GM21360 (cell line): ENCODE measurements around the gene HOXC6.
"Not testable (repeated sequence)": the region's sequence is repeated elsewhere in the genome, so short reads cannot be mapped to it uniquely, and the experiment has no call there.

Source experiments
- ATAC-seq: cut with Tn5 transposase; IDR thresholded peaks from one replicate; pipeline ENCODE4 v1.9.1; 2021; ENCODE audit warnings: mild to moderate bottlenecking, moderate library complexity; ENCODE audit not compliant: unreplicated experiment

HOXC6 gene

DNA sequence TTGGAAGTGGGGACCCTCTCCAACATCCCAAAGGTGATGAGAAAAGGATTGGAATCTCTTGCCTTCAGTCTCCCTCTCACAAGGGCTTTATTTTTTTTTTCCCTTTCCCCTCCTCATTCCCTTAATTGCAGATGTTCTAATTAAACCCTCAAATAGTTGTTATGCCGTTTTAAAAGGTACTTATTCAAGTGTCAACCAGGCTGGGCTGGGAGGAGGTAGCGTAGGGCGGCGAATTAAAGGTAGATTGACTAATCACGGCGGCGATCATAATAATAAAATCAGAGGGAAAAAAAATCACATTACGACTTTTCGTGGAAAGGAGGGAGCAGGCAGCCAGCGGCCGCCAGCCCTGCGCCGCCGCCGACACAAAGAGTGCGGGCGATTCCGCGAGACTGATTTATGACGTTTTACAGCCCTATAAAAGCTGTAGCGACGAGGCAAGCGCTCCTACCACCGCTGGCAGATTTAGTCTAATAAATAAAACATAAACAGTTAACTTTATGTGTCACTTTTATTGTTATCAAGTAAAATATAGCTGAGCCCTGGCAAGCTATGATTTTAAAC, 23.7 kb downstream of the HOXC6 start:
- no peak for ATAC-seq

DNA sequence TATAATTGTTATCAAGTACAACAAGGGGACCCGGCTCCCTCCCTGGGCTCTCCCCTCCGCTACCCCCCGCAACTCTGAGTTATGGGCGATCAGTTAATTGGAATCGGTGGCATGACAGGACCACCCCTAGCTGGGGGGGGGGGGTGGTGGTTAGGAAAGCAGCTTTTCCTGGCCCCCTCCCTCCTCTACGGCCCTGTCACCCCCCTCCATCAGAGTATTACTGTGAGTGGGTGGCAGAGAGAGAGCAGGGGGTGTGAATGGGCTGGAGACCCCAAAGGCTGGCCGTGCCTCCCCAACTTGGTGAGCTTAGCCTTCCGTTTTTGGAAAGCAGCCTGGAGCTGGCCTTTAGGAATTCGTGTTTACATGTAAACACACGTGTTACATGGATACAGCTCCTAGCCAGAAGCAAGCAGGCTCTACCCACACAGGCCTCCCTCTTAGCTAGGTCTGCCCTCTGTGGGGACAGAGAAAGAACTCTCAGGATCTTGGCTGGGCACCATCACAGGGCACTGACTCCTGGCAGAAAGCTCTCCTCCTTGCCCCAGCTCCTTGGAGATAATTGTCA, 24.3 kb downstream of the HOXC6 start:
- ATAC-seq, result no peak

DNA sequence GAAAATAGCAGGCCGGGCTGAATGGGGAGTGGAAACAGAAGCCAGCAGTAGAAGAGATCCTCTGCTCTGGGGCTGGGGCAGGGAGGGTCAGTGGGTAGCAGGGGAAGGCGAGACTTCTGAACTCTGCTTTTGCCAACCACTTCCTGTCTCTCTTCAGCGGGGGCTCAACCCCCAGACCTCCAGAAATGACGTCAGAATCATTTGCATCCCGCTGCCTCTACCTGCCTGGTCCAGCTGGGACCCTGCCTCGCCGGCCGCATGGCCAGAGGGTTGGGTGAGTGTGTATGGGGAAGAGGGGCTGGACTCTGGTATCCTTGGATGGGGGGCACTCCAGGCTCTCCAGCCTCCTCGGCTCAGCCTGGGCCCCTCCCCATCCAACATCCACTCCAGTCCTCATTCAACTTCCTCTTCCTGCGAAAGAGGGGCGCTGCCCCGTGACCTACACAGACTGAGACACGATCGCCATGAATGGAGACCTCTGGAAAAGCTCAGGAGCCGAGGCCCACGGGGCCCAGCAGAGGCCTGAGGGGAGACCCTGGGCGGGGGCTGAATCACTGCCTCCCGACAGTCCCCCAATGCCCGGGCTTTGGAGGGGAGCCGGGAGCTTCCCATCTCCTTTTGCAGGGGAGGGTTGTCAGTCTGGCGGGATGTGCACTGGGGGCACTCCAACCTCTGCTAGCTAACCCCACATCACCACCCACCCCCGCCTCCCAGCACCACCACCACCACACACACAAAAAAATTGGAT, 24.9 kb downstream of the HOXC6 start:
- peak; percentile 58 for ATAC-seq

DNA sequence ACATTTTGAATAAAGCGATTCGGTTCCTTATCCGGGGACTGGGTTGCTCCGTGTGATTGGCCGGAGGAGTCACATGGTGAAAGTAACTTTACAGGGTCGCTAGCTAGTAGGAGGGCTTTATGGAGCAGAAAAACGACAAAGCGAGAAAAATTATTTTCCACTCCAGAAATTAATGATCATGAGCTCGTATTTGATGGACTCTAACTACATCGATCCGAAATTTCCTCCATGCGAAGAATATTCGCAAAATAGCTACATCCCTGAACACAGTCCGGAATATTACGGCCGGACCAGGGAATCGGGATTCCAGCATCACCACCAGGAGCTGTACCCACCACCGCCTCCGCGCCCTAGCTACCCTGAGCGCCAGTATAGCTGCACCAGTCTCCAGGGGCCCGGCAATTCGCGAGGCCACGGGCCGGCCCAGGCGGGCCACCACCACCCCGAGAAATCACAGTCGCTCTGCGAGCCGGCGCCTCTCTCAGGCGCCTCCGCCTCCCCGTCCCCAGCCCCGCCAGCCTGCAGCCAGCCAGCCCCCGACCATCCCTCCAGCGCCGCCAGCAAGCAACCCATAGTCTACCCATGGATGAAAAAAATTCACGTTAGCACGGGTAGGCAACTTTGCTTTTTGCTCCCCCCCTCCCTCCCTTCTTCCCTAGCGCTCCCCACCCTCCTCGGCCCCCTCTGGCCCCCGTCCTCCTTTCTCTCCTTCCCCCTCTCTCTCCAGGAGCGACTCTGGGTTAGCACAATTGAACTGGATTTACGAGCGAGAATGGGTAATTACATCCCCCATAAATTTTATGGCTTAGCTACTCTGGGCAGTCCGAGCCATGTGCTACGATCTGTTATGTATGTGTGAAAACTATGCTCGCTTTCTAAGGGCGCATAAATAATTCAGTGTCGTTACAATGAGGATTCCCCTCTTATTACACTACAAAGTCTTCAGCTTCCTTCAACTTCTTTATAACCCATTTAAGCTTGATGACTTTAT, 25.8 kb downstream of the HOXC6 start, which contains the start of gene HOXC4:
HOXC4 (plus strand) TSS at position 85 of the 991 bp plus-strand sequence; CDS start at position 173, 88 bp downstream.
- peak; percentile 26 for ATAC-seq

DNA sequence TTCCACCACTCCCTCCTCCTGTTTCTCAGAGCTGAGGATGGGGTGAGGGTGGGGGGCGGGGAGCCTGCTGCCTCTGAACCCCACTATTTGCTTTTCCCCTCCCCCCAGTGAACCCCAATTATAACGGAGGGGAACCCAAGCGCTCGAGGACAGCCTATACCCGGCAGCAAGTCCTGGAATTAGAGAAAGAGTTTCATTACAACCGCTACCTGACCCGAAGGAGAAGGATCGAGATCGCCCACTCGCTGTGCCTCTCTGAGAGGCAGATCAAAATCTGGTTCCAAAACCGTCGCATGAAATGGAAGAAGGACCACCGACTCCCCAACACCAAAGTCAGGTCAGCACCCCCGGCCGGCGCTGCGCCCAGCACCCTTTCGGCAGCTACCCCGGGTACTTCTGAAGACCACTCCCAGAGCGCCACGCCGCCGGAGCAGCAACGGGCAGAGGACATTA, 26.5 kb downstream of the HOXC6 start:
- no peak for ATAC-seq

DNA sequence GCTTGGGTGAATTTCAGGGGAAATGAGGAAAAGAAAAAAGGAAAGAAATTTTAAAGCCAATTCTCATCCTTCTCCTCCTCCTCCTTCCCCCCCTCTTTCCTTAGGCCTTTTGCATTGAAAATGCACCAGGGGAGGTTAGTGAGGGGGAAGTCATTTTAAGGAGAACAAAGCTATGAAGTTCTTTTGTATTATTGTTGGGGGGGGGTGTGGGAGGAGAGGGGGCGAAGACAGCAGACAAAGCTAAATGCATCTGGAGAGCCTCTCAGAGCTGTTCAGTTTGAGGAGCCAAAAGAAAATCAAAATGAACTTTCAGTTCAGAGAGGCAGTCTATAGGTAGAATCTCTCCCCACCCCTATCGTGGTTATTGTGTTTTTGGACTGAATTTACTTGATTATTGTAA, 27.3 kb downstream of the HOXC6 start:
- no peak for ATAC-seq

DNA sequence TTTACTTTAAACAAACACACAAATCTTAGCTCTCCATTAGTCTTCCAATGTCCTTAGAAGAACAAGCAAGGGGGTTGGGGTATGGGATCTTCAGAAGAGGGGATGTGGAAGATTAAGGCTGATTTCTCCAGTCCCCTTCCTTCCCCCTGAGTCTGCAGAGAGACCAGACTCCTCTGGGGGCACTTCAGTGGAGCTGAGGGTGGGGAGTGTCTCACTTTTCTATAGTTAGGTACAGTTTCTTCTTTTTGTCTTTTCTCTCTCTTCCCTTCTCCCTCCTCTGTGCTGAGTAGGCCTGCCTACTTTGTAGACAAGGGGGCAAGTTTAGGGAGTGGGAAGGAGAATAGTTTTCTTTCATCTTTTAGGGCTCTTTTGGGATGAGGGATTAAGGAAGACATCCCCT, 27.9 kb downstream of the HOXC6 start:
- no peak for ATAC-seq

DNA sequence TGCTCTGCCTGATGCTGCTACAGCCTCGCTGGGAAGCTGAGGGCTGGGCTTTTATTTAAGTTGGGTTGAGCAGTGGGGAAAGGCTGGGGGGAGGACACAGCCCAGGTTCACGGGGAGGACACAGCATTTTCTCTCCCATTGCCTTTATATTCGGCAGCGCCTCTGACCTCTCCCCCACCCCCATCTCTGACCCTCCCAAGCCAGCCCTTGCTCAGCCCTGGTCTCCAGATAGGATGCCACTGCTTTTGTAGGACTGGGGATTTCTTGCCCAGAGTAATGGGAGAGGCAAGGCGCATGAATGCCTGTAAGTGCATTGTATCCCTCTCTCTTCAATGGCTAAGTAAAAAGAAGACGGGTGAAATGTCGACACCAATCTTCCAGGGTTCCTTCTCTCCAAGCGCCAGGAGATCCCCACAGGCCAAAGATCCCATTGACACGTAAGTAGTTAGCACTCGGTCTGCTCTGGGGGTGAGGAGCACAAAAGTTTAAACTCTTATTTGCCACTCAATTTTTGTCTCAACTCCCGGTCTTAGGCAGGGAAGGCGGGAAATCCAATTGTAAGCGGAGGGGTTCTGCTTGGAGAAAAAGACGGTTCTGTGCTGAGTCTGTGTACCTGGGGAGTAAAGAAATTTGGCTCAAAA, 30.0 kb downstream of the HOXC6 start:
- no peak for ATAC-seq

DNA sequence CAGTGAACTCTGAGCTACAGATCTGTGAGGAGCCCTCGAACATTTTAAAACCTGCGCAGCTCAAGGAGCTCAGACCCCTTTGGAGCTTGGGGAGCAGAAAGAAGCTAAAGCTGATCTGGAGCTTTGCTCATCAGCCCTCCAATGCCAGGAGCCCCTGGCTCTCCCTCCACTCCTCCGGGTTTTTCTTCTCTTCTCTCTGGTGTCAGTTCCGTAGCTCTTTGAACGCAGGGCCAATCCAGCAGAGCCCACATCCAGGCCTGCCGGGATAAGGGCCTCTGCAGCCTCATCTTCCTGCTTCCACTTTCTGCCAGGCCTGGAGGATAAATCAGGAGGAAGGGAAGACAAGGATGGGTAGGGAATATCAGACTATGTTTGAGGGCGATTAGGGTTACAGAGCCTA, 31.4 kb downstream of the HOXC6 start:
- no peak for ATAC-seq

DNA sequence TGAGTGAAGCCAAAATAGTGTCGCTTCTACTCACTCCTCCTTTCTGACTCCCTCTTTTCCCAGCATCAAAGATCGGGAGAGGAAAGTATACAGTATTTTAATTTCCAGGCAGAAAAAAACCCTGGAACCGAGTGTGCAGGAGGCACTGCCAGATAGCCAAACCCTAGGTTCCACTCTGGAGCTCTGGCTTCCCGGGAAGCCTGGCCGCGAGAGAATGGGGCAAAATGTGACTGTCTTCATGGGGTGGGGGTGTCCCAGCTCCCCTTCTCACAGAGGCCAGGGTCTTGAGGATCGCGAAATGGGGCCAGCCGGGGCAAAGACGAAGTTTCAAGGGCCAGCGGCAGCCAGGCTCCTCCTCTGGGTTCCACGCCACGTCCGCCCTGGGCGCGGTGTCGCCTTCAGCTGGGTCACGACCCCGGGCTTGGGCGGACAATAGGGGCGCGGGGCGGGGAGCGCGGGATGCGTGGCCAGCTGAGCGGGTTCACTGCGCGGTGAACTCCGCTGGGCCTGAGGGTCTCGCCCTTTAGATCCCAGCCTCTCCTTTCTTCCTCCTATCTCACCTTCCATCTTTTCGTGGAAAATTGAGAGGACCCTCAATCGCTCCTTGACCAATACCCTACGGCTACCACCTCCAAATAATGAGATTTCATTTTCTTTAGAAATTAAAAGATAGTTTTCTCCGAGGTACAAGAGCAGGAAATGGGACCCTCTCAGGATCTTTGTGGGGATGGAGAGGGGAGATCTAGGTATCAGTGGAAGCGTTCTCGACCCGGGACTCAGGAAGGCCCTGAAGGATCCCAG, 32.1 kb downstream of the HOXC6 start:
- ATAC-seq, result no peak

DNA sequence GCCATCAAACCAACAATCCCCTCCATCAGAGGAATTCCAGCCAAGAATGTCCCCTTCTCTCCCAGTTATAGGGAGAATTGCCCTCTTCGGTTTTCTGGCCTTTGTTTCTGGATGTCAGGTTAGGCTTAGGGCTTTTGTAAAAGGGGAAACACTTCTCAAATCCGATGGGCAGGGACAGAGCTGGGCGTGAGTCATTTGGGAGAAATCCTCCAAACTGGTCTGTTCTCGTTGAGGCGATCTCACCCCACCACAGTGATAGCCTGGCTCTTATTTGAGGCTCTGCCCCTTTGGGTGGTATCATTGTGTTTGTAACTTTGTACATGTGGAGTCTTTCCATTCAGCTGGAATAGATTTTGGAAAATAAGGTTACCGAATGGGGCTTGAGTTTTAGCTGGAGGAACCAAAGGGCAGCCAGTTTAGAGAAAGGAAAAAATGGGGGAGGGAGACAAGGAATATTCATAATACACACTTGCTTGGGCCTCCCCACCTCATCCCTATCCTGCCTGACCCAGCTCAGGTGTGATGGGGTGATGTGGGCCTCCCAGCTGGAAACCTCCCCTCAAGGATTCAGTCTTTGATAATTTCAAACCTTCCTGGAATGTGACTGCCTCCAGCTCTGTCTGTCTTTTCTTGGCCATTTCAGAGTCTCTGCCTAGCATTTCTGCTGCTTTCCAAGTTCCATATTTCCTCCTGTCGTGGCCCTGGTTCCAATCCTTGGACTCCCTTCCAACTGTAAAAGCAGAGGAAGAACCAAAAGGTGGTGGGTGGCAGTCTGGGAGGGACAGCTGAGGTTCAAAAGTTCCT, 32.9 kb downstream of the HOXC6 start:
- ATAC-seq, result no peak

DNA sequence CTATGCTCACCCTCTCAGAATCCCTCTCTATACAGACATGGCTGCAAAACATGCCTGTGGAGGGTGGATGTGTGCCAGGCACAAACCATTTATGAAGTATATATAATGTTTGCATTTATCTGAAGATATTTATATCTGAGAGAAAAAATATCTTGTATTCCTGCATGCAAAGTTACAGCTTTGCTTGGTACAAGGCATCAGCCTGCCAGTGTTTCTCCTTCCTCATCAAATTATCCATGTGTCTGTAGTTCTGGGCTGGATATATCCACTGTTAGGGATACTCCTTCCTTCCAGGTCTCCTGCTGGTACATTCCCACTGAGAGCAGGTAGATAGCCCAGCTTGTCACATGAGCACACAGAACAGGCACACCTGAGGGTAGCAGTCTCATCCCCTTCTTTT, 37.4 kb downstream of the HOXC6 start:
- no peak for ATAC-seq

DNA sequence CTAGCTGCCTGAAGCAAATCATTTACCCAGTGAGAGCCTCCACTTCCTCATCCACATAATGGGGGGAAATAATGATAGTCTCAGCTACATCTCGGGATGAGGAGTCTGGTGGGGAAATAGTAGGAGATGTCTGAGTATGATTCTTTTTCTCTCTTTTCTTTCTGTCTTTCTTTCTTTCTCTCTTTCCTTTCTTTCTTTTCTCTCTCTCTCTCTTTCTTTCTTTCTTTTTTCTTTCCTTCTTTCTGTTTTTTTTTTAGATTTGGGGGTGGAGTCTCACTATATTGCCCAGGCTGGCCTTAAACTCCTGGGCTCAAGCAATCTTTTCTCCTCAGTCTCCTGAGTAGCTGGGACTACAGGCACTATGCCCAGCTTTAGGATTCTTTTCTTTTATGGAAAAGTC, 38.2 kb downstream of the HOXC6 start:
- no peak for ATAC-seq

DNA sequence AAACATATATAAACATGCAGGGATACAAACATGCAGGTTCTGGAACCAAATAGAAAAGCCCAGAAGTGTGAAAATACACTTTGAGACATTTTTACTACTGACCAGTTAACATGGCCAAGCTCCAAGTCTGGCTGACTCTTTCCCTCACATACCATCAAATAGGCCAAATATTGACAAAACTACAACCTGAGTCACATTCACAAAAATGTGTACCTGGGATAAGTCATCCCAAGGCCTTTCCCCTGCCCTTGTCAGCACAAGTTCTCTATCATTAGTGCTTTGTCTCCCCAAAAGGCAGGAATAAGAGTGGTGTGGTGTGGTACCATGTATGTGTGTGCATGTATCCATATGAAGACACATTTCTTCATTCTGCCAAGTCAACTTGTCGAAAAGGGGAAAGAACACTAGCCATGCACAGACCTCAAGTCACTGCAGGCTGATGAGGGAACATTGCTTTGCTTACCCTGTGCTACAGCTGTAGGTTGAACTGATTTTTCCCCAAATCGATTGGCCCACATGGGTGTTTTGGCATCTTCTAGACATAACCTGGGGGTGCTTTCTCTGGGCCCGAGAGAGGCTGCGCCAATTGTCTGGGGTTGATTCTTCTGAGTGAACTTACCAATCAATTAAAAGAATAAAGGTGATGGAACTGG, 40.3 kb downstream of the HOXC6 start:
- ATAC-seq, result no peak

DNA sequence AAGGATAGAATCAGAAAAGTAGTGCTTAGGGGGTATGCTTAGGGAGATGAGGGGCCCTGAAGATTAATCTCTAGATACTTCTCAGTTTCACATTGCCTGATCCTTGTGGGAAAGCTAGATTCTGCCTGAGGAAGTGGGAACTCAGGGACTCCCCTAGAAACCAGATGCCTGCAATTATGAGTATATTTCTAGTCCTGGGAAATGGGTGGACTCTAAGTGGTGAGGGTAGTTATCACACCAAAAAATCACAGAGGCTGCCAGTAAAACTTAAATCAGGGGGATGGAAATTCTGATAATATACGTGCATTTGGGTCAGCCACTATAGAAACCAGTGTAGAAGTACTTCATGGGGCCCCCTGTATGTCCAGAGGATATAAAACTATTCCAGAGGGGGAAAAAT, 43.7 kb downstream of the HOXC6 start:
- ATAC-seq, result no peak

DNA sequence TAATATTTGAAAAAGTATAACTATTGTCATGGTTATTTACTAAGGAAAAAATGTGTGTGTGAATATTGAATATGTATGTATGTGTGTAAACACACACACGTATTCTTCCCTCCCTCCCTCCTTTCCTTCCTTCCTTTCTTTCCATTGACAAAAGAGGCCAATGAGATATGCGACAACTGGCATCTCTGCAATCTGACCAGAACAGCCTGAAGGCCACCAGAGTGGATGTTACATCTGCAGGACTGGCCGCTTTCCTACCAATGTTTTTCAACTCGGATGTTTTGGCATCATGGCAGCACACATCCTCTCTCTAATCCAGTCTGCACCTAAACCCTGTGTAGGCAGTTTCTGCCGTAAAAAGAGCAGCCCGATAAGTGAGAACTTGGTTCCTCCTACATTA, 46.1 kb downstream of the HOXC6 start:
- no peak for ATAC-seq

DNA sequence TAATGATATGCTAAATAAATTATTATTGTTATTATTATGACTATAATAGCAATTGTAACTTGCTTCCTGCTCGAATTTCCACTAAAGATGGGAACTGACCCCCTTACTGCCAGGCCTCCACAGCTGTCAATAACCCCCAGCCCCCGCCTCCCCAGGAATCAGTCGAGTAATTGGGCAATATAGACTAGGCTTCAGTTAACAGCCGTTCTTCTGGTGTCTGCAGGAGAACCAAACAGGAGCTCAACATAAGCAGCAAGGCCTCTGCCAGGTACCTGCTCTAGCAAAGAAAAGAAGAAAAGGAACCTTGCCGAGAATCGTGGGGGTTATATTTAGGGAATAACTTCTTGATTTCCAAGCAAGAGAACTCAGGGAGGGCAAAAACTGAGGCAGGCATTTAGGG, 47.2 kb downstream of the HOXC6 start:
- ATAC-seq, result no peak

DNA sequence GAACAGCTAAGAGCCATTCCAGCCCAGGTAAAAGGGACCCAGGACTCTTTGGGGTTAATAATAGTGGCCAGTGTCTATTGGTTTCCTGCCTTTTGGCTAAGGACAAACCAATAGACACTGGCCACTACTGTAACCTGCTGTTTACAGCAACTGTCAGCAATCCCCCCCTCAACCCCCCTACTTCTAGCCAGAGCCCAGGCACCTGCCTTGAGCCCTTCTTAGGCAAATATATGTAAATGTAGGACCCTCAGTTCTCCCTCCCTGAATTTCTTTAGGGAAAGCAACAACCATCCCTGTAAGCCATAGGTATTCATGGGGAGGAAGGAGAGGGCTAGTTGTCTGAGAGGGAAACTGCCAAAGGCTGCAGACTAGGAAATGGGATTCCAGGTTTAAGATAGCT, 47.7 kb downstream of the HOXC6 start:
- ATAC-seq, result no peak

DNA sequence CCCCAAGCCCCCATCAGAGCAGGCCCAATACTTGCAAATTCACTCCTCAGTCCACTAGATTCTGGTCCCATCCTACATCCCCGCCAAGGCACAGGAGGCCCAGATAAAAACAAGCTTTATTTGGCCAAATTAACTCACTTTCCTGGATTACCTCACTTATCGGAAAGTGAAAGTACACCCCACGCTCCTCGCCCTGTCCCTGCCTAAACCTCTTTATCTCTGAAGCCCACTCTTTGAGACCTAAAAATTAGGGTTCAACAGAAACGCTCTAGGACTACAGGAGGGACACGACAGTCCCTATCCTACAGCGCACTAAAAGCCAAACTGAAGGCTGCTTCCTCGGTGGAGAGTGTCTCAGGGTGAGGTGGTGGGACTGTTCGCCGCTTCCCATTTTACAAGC, 49.6 kb downstream of the HOXC6 start:
- not testable (repeated sequence) for ATAC-seq
